HCT116 (cell line): ENCODE data around the gene FAM20B. TPM values are rescaled to one million over a fixed set of nuclear protein-coding genes. Genes with fewer than 3 reads are reported as not detected.

Experiments used
- ATAC-seq: fragments of 200-7000 bp; cut with Tn5 transposase; 2 replicates; pipeline ENCODE4 v1.9.1; 2020; ENCODE audit warnings: mild to moderate bottlenecking, moderate library complexity
- BruUV-seq: library from RNA; stranded (reverse); fragments of 400-500 nt; replicated peaks from 2 replicates; lab custom pipeline; 2021; lab: Mats Ljungman, UMichigan
- CTCF ChIA-PET: fragments of 300-600 bp; sonication (Branson Sonifier 250); formaldehyde crosslinking; loops from one replicate; lab custom pipeline; 2021; ENCODE audit warnings: antibody characterized with exemption; lab: Charles Lee
- POLR2A ChIA-PET: fragments of 300-600, 350-600 bp; sonication (Branson Sonifier 250); formaldehyde crosslinking; loops from one replicate; lab custom pipeline; 2021; ENCODE audit warnings: antibody characterized with exemption; lab: Charles Lee
- RAD21 ChIA-PET, 2 experiments: fragments of 300-600 bp; sonication (Branson Sonifier 250); formaldehyde crosslinking; loops; one replicate each; lab custom pipeline; 2023; ENCODE audit warnings: low total read pairs in 2 of 2; ENCODE audit not compliant: uncharacterized antibody in 2 of 2, unreplicated experiment in 2 of 2, low non-redundant PET in 1 of 2; lab: Charles Lee
- DNase-seq: peaks from one replicate; pipeline ENCODE4 v3.0.0-alpha.2; 2010; ENCODE audit warnings: low read depth, low spot score
- H2AFZ ChIP-seq: fragments of 200-600 bp; shearing (Covaris generic), sonication (generic); 2 replicates; pipeline ENCODE4 v1.6.1; 2017; ENCODE audit warnings: low read depth, mixed run types, mixed read lengths, antibody characterized with exemption, low read length; ENCODE audit not compliant: poor library complexity, severe bottlenecking
- H3K27ac ChIP-seq: 2 replicates; pipeline ENCODE4 v1.5.1; 2012; ENCODE audit warnings: low read depth, low read length
- H3K27me3 ChIP-seq: fragments of 200-600 bp; sonication (generic); 2 replicates; pipeline ENCODE4 v1.6.1; 2016; ENCODE audit warnings: mixed run types, low read length, mixed read lengths; ENCODE audit not compliant: insufficient read depth
- H3K36me3 ChIP-seq, 2 experiments: fragments of 200-500 bp in 1 of 2; fragments of 200-600 bp in 1 of 2; sonication (Bioruptor generic) in 1 of 2; sonication (generic) in 1 of 2; 2 replicates each; pipeline versions ENCODE4 v1.5.1 to v1.6.1; 2014 to 2016; ENCODE audit warnings: low read length in 2 of 2, inconsistent platforms in 1 of 2, mixed read lengths in 1 of 2, mixed run types in 1 of 2; ENCODE audit not compliant: insufficient read depth in 2 of 2, control insufficient read depth in 1 of 2
- H3K4me1 ChIP-seq, 2 experiments: fragments of 200-600 bp in 1 of 2; sonication (generic) in 1 of 2; 2 replicates each; pipeline versions ENCODE4 v1.5.1 to v1.6.1; 2012 to 2017; ENCODE audit warnings: low read length in 2 of 2, inconsistent platforms in 1 of 2, mild to moderate bottlenecking in 1 of 2, mixed read lengths in 1 of 2, mixed run types in 1 of 2, moderate library complexity in 1 of 2; ENCODE audit not compliant: insufficient read depth in 2 of 2, control insufficient read depth in 1 of 2
- H3K4me2 ChIP-seq: fragments of 200-600 bp; sonication (generic); 2 replicates; pipeline ENCODE4 v1.6.1; 2017; ENCODE audit warnings: mixed run types, low read length, mixed read lengths
- H3K4me3 ChIP-seq, 2 experiments: fragments of 200-600 bp in 1 of 2; sonication (generic) in 1 of 2; replicated peaks in 1 of 2; 2 replicates each; pipeline ENCODE4 v1.5.1; 2011 to 2016; ENCODE audit warnings: low read length in 2 of 2, control low read depth in 1 of 2, low read depth in 1 of 2, mild to moderate bottlenecking in 1 of 2, mixed read lengths in 1 of 2, mixed run types in 1 of 2
- H3K79me2 ChIP-seq: fragments of 200-600 bp; sonication (generic); 2 replicates; pipeline ENCODE4 v1.6.1; 2017; ENCODE audit warnings: mild to moderate bottlenecking, mixed run types, low read length, moderate library complexity, mixed read lengths; ENCODE audit not compliant: insufficient read depth
- H3K9ac ChIP-seq: fragments of 200-600 bp; sonication (generic); 2 replicates; pipeline ENCODE4 v1.6.1; 2016; ENCODE audit warnings: low read length, mixed read lengths
- H3K9me2 ChIP-seq: fragments of 200-600 bp; sonication (generic), shearing (Covaris generic); 2 replicates; pipeline ENCODE4 v1.6.1; 2017; ENCODE audit warnings: mixed run types, mild to moderate bottlenecking, moderate library complexity; ENCODE audit not compliant: insufficient read depth
- H3K9me3 ChIP-seq, 2 experiments: fragments of 200-500 bp in 1 of 2; fragments of 200-600 bp in 1 of 2; sonication (Bioruptor generic) in 1 of 2; sonication (generic) in 1 of 2; 2 replicates each; pipeline ENCODE4 v1.6.1; 2014 to 2017; ENCODE audit warnings: low read length in 2 of 2, mixed read lengths in 2 of 2, inconsistent platforms in 1 of 2, low read depth in 1 of 2, mild to moderate bottlenecking in 1 of 2, mixed run types in 1 of 2, moderate library complexity in 1 of 2; ENCODE audit not compliant: control insufficient read depth in 1 of 2, insufficient read depth in 1 of 2
- H4K20me1 ChIP-seq: fragments of 200-600 bp; sonication (generic), shearing (Covaris generic); 2 replicates; pipeline ENCODE4 v1.6.1; 2017; ENCODE audit warnings: mixed run types, mild to moderate bottlenecking, moderate library complexity; ENCODE audit not compliant: insufficient read depth
- ATF3 ChIP-seq: IDR thresholded peaks from 2 replicates; pipeline ENCODE4 v1.6.1; 2012
- CBX3 ChIP-seq: IDR thresholded peaks from 2 replicates; pipeline ENCODE4 v1.6.1; 2012; ENCODE audit warnings: low read depth
- CEBPB ChIP-seq: IDR thresholded peaks from 2 replicates; pipeline ENCODE4 v1.6.1; 2012; ENCODE audit warnings: low read depth
- EGR1 ChIP-seq: IDR thresholded peaks from 2 replicates; pipeline ENCODE4 v1.6.1; 2012; ENCODE audit warnings: low read depth
- ELF1 ChIP-seq: IDR thresholded peaks from 2 replicates; pipeline ENCODE4 v1.6.1; 2012; ENCODE audit warnings: low read depth, borderline replicate concordance
- EZH2phosphoT487 ChIP-seq: fragments of 200-600 bp; IDR thresholded peaks from 2 replicates; pipeline ENCODE4 v1.6.1; 2018; ENCODE audit warnings: antibody characterized with exemption, borderline replicate concordance
- JUND ChIP-seq: IDR thresholded peaks from 2 replicates; pipeline ENCODE4 v1.6.1; 2012
- MAX ChIP-seq: IDR thresholded peaks from 2 replicates; pipeline ENCODE4 v1.6.1; 2012
- RAD21 ChIP-seq: IDR thresholded peaks from 2 replicates; pipeline ENCODE4 v1.6.1; 2012; ENCODE audit warnings: low read depth, mild to moderate bottlenecking
- SRF ChIP-seq: IDR thresholded peaks from 2 replicates; pipeline ENCODE4 v1.6.1; 2012; ENCODE audit warnings: low read depth
- TCF7L2 ChIP-seq: IDR thresholded peaks from 2 replicates; pipeline ENCODE4 v1.7.0; 2011; ENCODE audit warnings: borderline replicate concordance, inconsistent platforms; ENCODE audit not compliant: insufficient read depth, insufficient read length; ENCODE audit errors: extremely low read depth
- YY1 ChIP-seq: IDR thresholded peaks from 2 replicates; pipeline ENCODE4 v1.6.1; 2011; ENCODE audit warnings: low read length, low read depth, moderate library complexity, mild to moderate bottlenecking; ENCODE audit not compliant: insufficient replicate concordance; ENCODE audit errors: extremely low read depth
- ZFX ChIP-seq: fragments of 450-650 bp; IDR thresholded peaks from 2 replicates; pipeline ENCODE4 v1.6.1; 2017
- ZNF274 ChIP-seq: fragments of 200-500 bp; sonication (Bioruptor generic); IDR thresholded peaks from 2 replicates; pipeline ENCODE4 v1.6.1; 2014; ENCODE audit warnings: mild to moderate bottlenecking, low read depth, low read length, inconsistent platforms
- intact Hi-C: fragments of 100-400 bp; cut with micrococcal nuclease; formaldehyde crosslinking; loops from 2 replicates; pipeline ENCODE4 v1.10.0; 2022
- total RNA-seq: library from RNA; stranded (reverse); gene quantifications from one replicate; pipeline ENCODE4 v1.2.1, GENCODE V29; 2021; ENCODE audit not compliant: unreplicated experiment
- TF ChIP-seq, protein P1 (sequence below), 3 experiments: fragments of 200-600 bp in 1 of 3; sonication (generic) in 1 of 3; IDR thresholded peaks in 2 of 3; conservative IDR thresholded peaks in 1 of 3; 2 replicates each; pipeline ENCODE4 v1.5.1; 2012 to 2017; ENCODE audit warnings: low read depth in 2 of 3, low read length in 2 of 3, antibody characterized with exemption in 1 of 3, borderline replicate concordance in 1 of 3, control low read depth in 1 of 3, mild to moderate bottlenecking in 1 of 3, mixed read lengths in 1 of 3, mixed run types in 1 of 3, moderate library complexity in 1 of 3; ENCODE audit not compliant: insufficient read depth in 1 of 3
- TF ChIP-seq, protein P2 (sequence below): IDR thresholded peaks from 2 replicates; pipeline ENCODE4 v1.6.1; 2012; ENCODE audit warnings: low read depth

FAM20B gene
- total RNA-seq, 1 experiment from 2014 or later = 36.7 TPM

DNA sequence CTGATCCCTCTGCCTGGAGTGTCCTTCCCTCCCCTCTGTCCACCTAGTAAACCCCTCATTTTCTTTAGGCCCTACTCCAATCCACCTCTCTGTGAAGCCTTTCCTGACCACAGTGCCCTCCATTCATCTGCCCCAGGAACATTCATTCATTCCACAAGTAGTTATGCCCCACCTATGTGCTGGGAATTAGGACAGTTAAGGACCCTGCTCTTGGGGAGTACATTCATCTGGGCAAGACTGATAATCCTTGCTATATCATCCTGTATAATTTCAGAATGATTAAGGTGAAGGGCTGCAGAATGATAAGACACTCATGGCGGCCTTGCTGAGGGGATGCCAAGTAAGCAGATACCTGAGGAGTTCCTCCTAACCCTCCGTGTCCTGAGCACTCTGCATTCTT, 10.3 kb upstream of the FAM20B start:
- ChIA-PET CTCF (no interaction called here), RAD21 (no interaction called here)
- no TSS peak for BruUV-seq
- Histone ChIP-seq H2AFZ (no peak overlapping the region), H3K9me3 (no peaks in the 10 kb centered on the region), H3K27ac (no peak overlapping the region), H4K20me1 (no peaks in the 10 kb centered on the region), H3K4me1 (peaks cover 22 to 34% of the 10 kb centered on the region in 2 experiments), H3K9me2 (no peaks in the 10 kb centered on the region), H3K9ac (no peak overlapping the region), H3K27me3 (no peaks in the 10 kb centered on the region), H3K4me3 (no peak overlapping the region), H3K36me3 (no peaks in the 10 kb centered on the region)
- intact Hi-C loops = no loop called here
- ATAC-seq (no peak), DNase-seq (no peak)
- TF ChIP-seq ZNF274 = no peak
- no peak for TF ChIP-seq EGR1
- no peak for TF ChIP-seq ELF1
- TF ChIP-seq TCF7L2 = no peak
- no peak for TF ChIP-seq ZFX
- TF ChIP-seq RAD21 = no peak
- TF ChIP-seq YY1 = no peak
- no peak for TF ChIP-seq EZH2phosphoT487
- TF ChIP-seq, protein P1, sequence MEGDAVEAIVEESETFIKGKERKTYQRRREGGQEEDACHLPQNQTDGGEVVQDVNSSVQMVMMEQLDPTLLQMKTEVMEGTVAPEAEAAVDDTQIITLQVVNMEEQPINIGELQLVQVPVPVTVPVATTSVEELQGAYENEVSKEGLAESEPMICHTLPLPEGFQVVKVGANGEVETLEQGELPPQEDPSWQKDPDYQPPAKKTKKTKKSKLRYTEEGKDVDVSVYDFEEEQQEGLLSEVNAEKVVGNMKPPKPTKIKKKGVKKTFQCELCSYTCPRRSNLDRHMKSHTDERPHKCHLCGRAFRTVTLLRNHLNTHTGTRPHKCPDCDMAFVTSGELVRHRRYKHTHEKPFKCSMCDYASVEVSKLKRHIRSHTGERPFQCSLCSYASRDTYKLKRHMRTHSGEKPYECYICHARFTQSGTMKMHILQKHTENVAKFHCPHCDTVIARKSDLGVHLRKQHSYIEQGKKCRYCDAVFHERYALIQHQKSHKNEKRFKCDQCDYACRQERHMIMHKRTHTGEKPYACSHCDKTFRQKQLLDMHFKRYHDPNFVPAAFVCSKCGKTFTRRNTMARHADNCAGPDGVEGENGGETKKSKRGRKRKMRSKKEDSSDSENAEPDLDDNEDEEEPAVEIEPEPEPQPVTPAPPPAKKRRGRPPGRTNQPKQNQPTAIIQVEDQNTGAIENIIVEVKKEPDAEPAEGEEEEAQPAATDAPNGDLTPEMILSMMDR (IDR thresholded peaks at IDR 0.05 in 2 of 3, conservative IDR thresholded peaks at IDR 0.05 in 1 of 3; ENCODE audit: borderline replicate concordance in 1 of 3, insufficient read depth in 1 of 3, low read depth in 2 of 3, low read length in 2 of 3) = no peak
- no peak for TF ChIP-seq ATF3
- no peak for TF ChIP-seq MAX
- no peak for TF ChIP-seq CEBPB
- TF ChIP-seq SRF = no peak
- TF ChIP-seq JUND = no peak
- no peak for TF ChIP-seq CBX3
- TF ChIP-seq, protein P2, sequence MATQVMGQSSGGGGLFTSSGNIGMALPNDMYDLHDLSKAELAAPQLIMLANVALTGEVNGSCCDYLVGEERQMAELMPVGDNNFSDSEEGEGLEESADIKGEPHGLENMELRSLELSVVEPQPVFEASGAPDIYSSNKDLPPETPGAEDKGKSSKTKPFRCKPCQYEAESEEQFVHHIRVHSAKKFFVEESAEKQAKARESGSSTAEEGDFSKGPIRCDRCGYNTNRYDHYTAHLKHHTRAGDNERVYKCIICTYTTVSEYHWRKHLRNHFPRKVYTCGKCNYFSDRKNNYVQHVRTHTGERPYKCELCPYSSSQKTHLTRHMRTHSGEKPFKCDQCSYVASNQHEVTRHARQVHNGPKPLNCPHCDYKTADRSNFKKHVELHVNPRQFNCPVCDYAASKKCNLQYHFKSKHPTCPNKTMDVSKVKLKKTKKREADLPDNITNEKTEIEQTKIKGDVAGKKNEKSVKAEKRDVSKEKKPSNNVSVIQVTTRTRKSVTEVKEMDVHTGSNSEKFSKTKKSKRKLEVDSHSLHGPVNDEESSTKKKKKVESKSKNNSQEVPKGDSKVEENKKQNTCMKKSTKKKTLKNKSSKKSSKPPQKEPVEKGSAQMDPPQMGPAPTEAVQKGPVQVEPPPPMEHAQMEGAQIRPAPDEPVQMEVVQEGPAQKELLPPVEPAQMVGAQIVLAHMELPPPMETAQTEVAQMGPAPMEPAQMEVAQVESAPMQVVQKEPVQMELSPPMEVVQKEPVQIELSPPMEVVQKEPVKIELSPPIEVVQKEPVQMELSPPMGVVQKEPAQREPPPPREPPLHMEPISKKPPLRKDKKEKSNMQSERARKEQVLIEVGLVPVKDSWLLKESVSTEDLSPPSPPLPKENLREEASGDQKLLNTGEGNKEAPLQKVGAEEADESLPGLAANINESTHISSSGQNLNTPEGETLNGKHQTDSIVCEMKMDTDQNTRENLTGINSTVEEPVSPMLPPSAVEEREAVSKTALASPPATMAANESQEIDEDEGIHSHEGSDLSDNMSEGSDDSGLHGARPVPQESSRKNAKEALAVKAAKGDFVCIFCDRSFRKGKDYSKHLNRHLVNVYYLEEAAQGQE = no peak
- TF ChIP-seq, all 23 proteins: peak for 0
- Histone ChIP-seq H3K79me2 (no peaks in the 10 kb centered on the region), H3K4me2 (no peak overlapping the region)
- POLR2A ChIA-PET = no interaction called here
